HEK293 (cell line): ENCODE measurements around the gene ACKR1.

Experiments used
- CTCF ChIA-PET: fragments of 350-600 bp; formaldehyde crosslinking; extraction: SDS; loops from one replicate; lab custom pipeline; 2021; ENCODE audit warnings: antibody characterized with exemption; lab: Yijun Ruan, JAX
- POLR2A ChIA-PET: fragments of 300-600 bp; formaldehyde crosslinking; extraction: SDS; loops from one replicate; lab custom pipeline; 2020; ENCODE audit warnings: antibody characterized with exemption, inconsistent platforms; lab: Yijun Ruan, JAX
- H3K27ac ChIP-seq: fragments of 200-500 bp; sonication (Bioruptor generic); 2 replicates; pipeline ENCODE4 v1.5.1; 2014; ENCODE audit warnings: low read depth, low read length, control low read depth, inconsistent platforms; ENCODE audit errors: extremely low read depth
- H3K36me3 ChIP-seq, 2 experiments: fragments of 200-500 bp in 1 of 2; sonication (Bioruptor generic) in 1 of 2; 1 replicate in 1 of 2; 2 replicates in 1 of 2; pipeline ENCODE4 v1.5.1; 2014 to 2017; ENCODE audit warnings: inconsistent platforms in 2 of 2, low read length in 2 of 2; ENCODE audit not compliant: control insufficient read depth in 2 of 2, insufficient read depth in 1 of 2
- H3K4me1 ChIP-seq: fragments of 200-500 bp; sonication (Bioruptor generic); 2 replicates; pipeline ENCODE4 v1.5.1; 2014; ENCODE audit warnings: mild to moderate bottlenecking, low read length, inconsistent platforms; ENCODE audit not compliant: control insufficient read depth, insufficient read depth
- H3K4me3 ChIP-seq: 2 replicates; pipeline ENCODE4 v1.5.1; 2011; ENCODE audit warnings: low read depth, mild to moderate bottlenecking, control low read depth, low read length, moderate library complexity
- H3K9me3 ChIP-seq: fragments of 200-500 bp; sonication (Bioruptor generic); 2 replicates; pipeline ENCODE4 v1.5.1; 2014; ENCODE audit warnings: low read depth, low read length, inconsistent platforms; ENCODE audit not compliant: control insufficient read depth, insufficient read depth
- BCL11A ChIP-seq: fragments of 450-650 bp; formaldehyde crosslinking; IDR thresholded peaks from 2 replicates; pipeline ENCODE4 v1.5.1; 2016; ENCODE audit warnings: low read depth, missing biosample characterization, missing genetic modification characterization
- HOXD13 ChIP-seq: sonication (generic); formaldehyde crosslinking; IDR thresholded peaks from 2 replicates; pipeline ENCODE4 v1.8.0; 2022; ENCODE audit warnings: missing genetic modification reagents, borderline replicate concordance
- IKZF3 ChIP-seq: fragments of 450-650 bp; IDR thresholded peaks from 2 replicates; pipeline ENCODE4 v1.5.0; 2018; ENCODE audit warnings: missing biosample characterization, mild to moderate bottlenecking, missing genetic modification characterization, moderate library complexity
- MZF1 ChIP-seq: fragments of 450-650 bp; formaldehyde crosslinking; IDR thresholded peaks from 2 replicates; pipeline ENCODE4 v1.5.1; 2017; ENCODE audit warnings: missing biosample characterization, missing genetic modification characterization, borderline replicate concordance
- ZBTB17 ChIP-seq: fragments of 450-650 bp; formaldehyde crosslinking; IDR thresholded peaks from 2 replicates; pipeline ENCODE4 v1.5.1; 2016; ENCODE audit warnings: missing biosample characterization, missing genetic modification characterization
- ZEB2 ChIP-seq: fragments of 450-650 bp; formaldehyde crosslinking; IDR thresholded peaks from 2 replicates; pipeline ENCODE4 v1.5.1; 2016; ENCODE audit warnings: missing biosample characterization, missing genetic modification characterization
- ZNF184 ChIP-seq: fragments of 450-650 bp; IDR thresholded peaks from 2 replicates; pipeline ENCODE4 v1.5.1; 2018; ENCODE audit warnings: missing biosample characterization, mild to moderate bottlenecking, missing genetic modification characterization
- ZNF202 ChIP-seq: fragments of 450-650 bp; formaldehyde crosslinking; IDR thresholded peaks from 2 replicates; pipeline ENCODE4 v1.5.1; 2016; ENCODE audit warnings: missing biosample characterization, missing genetic modification characterization, borderline replicate concordance
- ZNF350 ChIP-seq: fragments of 450-650 bp; formaldehyde crosslinking; IDR thresholded peaks from 2 replicates; pipeline ENCODE4 v1.5.0; 2017; ENCODE audit warnings: missing biosample characterization, mild to moderate bottlenecking, missing genetic modification characterization
- ZNF561 ChIP-seq: fragments of 450-650 bp; IDR thresholded peaks from 2 replicates; pipeline ENCODE4 v1.5.1; 2018; ENCODE audit warnings: missing biosample characterization, missing genetic modification characterization, borderline replicate concordance
- TF ChIP-seq, protein P1 (sequence below): fragments of 450-650 bp; formaldehyde crosslinking; conservative IDR thresholded peaks from 2 replicates; pipeline ENCODE4 v1.5.1; 2016; ENCODE audit warnings: low read depth, missing biosample characterization, missing genetic modification characterization
- TF ChIP-seq, protein P2 (sequence below): fragments of 450-650 bp; formaldehyde crosslinking; IDR thresholded peaks from 2 replicates; pipeline ENCODE4 v1.5.0; 2017; ENCODE audit warnings: missing biosample characterization, missing genetic modification characterization, borderline replicate concordance
- TF ChIP-seq, protein P3 (sequence below): fragments of 450-650 bp; formaldehyde crosslinking; IDR thresholded peaks from 2 replicates; pipeline ENCODE4 v1.5.1; 2016; ENCODE audit warnings: missing biosample characterization, missing genetic modification characterization
- TF ChIP-seq, protein P4 (sequence below): fragments of 450-650 bp; formaldehyde crosslinking; IDR thresholded peaks from 2 replicates; pipeline ENCODE4 v1.5.1; 2016; ENCODE audit warnings: missing biosample characterization, missing genetic modification characterization
- TF ChIP-seq, protein P5 (sequence below): fragments of 450-650 bp; formaldehyde crosslinking; IDR thresholded peaks from 2 replicates; pipeline ENCODE4 v1.5.1; 2016; ENCODE audit warnings: missing biosample characterization, missing genetic modification characterization
- TF ChIP-seq, protein P6 (sequence below): sonication (generic); formaldehyde crosslinking; IDR thresholded peaks from 2 replicates; pipeline ENCODE4 v1.8.1; 2022; ENCODE audit warnings: mild to moderate bottlenecking, moderate library complexity, missing genetic modification reagents

The ACKR1 gene

DNA sequence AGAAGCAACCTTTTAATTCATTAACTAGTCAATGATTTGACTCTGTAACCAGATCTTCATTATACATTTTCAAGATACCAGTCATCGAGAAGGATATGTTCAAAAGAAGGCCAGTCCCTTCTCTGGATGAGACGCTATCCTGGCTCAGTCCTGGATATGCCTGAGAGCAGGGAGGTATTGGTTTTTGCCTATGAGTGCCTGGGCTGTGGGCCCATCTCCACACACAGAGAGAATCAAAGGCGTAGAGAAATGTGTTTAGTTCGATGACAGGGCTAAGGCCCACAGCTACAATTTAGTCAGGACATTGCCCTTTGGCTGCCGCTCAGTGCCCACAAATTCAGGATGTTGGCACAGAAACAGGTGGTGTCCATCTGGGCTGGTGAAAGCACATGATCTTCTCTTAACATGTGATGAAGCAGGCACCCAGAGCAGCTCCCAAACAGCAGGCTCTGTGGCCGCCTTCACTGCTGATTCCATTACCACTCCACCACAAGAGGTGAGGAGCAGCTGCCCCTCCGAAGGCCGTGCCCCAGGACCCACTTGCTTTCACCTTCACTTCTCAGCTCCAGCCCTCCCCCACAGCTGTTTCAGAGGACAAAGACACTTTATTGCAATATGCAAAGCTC, 24.7 kb downstream of the ACKR1 start (continued):
- TF ChIP-seq ZEB2 (tag by site-specific recombination) (no peak), HOXD13 (CRISPR knock-in tag) (no peak)
- TF ChIP-seq, all 188 proteins: peak for 0

DNA sequence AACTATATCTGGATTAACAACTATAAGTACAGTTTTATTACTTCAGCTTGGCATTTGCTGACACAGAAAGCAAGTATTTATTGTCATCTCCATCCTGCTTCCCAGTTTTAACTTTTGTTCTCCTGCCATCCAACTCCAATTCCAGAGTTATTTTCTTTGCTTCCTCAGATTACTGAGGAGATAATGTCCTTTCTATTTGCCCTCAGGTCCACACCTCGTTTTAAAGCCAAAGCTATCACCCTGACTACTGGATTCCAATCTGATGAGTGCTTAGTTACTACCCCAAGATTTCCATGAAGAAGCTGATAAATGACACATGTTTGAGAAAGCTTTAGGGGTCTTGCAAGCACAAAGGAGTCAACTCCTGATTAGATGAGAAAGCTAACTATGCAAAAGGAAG, 25.2 kb downstream of the ACKR1 start:
- H3K9me3 ChIP-seq: no peaks in the 10 kb centered on the region
- no peaks in the 10 kb centered on the region for H3K36me3 ChIP-seq
- ChIA-PET CTCF (interaction anchor here (0.5 to 2.9 kb wide), 6 partner anchors 16 to 1213 kb away, joined by 3 to 16 read pairs (median 3); no protein-coding TSS in a partner anchor), POLR2A (no interaction called here)
- no peaks in the 10 kb centered on the region for H3K4me1 ChIP-seq
- TF ChIP-seq, protein P1, sequence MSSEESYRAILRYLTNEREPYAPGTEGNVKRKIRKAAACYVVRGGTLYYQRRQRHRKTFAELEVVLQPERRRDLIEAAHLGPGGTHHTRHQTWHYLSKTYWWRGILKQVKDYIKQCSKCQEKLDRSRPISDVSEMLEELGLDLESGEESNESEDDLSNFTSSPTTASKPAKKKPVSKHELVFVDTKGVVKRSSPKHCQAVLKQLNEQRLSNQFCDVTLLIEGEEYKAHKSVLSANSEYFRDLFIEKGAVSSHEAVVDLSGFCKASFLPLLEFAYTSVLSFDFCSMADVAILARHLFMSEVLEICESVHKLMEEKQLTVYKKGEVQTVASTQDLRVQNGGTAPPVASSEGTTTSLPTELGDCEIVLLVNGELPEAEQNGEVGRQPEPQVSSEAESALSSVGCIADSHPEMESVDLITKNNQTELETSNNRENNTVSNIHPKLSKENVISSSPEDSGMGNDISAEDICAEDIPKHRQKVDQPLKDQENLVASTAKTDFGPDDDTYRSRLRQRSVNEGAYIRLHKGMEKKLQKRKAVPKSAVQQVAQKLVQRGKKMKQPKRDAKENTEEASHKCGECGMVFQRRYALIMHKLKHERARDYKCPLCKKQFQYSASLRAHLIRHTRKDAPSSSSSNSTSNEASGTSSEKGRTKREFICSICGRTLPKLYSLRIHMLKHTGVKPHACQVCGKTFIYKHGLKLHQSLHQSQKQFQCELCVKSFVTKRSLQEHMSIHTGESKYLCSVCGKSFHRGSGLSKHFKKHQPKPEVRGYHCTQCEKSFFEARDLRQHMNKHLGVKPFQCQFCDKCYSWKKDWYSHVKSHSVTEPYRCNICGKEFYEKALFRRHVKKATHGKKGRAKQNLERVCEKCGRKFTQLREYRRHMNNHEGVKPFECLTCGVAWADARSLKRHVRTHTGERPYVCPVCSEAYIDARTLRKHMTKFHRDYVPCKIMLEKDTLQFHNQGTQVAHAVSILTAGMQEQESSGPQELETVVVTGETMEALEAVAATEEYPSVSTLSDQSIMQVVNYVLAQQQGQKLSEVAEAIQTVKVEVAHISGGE: no peak
- TF ChIP-seq, protein P2, sequence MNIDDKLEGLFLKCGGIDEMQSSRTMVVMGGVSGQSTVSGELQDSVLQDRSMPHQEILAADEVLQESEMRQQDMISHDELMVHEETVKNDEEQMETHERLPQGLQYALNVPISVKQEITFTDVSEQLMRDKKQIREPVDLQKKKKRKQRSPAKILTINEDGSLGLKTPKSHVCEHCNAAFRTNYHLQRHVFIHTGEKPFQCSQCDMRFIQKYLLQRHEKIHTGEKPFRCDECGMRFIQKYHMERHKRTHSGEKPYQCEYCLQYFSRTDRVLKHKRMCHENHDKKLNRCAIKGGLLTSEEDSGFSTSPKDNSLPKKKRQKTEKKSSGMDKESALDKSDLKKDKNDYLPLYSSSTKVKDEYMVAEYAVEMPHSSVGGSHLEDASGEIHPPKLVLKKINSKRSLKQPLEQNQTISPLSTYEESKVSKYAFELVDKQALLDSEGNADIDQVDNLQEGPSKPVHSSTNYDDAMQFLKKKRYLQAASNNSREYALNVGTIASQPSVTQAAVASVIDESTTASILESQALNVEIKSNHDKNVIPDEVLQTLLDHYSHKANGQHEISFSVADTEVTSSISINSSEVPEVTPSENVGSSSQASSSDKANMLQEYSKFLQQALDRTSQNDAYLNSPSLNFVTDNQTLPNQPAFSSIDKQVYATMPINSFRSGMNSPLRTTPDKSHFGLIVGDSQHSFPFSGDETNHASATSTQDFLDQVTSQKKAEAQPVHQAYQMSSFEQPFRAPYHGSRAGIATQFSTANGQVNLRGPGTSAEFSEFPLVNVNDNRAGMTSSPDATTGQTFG (tag by site-specific recombination): no peak
- no peak for TF ChIP-seq ZBTB17 (tag by site-specific recombination)
- TF ChIP-seq, protein P3, sequence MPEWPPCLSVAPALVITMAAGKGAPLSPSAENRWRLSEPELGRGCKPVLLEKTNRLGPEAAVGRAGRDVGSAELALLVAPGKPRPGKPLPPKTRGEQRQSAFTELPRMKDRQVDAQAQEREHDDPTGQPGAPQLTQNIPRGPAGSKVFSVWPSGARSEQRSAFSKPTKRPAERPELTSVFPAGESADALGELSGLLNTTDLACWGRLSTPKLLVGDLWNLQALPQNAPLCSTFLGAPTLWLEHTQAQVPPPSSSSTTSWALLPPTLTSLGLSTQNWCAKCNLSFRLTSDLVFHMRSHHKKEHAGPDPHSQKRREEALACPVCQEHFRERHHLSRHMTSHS (tag by site-specific recombination): no peak
- TF ChIP-seq ZNF561: no peak
- no peak for TF ChIP-seq ZNF350 (tag by site-specific recombination)
- TF ChIP-seq, protein P4, sequence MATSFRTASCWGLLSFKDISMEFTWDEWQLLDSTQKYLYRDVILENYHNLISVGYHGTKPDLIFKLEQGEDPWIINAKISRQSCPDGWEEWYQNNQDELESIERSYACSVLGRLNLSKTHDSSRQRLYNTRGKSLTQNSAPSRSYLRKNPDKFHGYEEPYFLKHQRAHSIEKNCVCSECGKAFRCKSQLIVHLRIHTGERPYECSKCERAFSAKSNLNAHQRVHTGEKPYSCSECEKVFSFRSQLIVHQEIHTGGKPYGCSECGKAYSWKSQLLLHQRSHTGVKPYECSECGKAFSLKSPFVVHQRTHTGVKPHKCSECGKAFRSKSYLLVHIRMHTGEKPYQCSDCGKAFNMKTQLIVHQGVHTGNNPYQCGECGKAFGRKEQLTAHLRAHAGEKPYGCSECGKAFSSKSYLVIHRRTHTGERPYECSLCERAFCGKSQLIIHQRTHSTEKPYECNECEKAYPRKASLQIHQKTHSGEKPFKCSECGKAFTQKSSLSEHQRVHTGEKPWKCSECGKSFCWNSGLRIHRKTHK (tag by site-specific recombination): no peak
- no peak for TF ChIP-seq ZNF202
- TF ChIP-seq ZNF184 (tag by site-specific recombination): no peak
- TF ChIP-seq, protein P5, sequence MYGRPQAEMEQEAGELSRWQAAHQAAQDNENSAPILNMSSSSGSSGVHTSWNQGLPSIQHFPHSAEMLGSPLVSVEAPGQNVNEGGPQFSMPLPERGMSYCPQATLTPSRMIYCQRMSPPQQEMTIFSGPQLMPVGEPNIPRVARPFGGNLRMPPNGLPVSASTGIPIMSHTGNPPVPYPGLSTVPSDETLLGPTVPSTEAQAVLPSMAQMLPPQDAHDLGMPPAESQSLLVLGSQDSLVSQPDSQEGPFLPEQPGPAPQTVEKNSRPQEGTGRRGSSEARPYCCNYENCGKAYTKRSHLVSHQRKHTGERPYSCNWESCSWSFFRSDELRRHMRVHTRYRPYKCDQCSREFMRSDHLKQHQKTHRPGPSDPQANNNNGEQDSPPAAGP: no peak
- TF ChIP-seq, protein P6, sequence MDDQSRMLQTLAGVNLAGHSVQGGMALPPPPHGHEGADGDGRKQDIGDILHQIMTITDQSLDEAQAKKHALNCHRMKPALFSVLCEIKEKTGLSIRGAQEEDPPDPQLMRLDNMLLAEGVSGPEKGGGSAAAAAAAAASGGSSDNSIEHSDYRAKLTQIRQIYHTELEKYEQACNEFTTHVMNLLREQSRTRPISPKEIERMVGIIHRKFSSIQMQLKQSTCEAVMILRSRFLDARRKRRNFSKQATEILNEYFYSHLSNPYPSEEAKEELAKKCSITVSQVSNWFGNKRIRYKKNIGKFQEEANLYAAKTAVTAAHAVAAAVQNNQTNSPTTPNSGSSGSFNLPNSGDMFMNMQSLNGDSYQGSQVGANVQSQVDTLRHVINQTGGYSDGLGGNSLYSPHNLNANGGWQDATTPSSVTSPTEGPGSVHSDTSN (CRISPR knock-in tag): no peak
- TF ChIP-seq IKZF3 (tag by site-specific recombination): no peak
- no peak for TF ChIP-seq BCL11A (tag by site-specific recombination)
- TF ChIP-seq MZF1 (tag by site-specific recombination): no peak
- no peak overlapping the region for H3K4me3 ChIP-seq
- no peak overlapping the region for H3K27ac ChIP-seq
